Activated T-helper 1 cell treated with anti-CD3 and anti-CD28 coated beads, Interleukin-12 subunit alpha, Interleukin-12 subunit beta, Interleukin-2, Interleukin-4 antibody, amounts not matched to agents 30 ng/mL and 10 ng/mL and 1 ng/mL, durations not matched to agents 14 hours and 24 hours and 36 hours (primary cell): ENCODE data around the gene METTL21A. TPM values are rescaled to one million over a fixed set of nuclear protein-coding genes. Genes with fewer than 3 reads are reported as not detected.
"Not testable (repeated sequence)": the region's sequence is repeated elsewhere in the genome, so short reads cannot be mapped to it uniquely, and the experiment has no call there.

Experiments
- DNase-seq: peaks from one replicate; pipeline ENCODE4 v3.0.0; 2021; ENCODE audit warnings: low spot score
- H3K27ac Mint-ChIP-seq: one replicate; pipeline ENCODE4 v1.8.0; 2021; ENCODE audit warnings: mild to moderate bottlenecking, mixed read lengths
- H3K27me3 Mint-ChIP-seq: one replicate; pipeline ENCODE4 v1.8.0; 2022; ENCODE audit warnings: mild to moderate bottlenecking, moderate library complexity, mixed read lengths; ENCODE audit not compliant: insufficient read depth
- H3K36me3 Mint-ChIP-seq: one replicate; pipeline ENCODE4 v1.8.0; 2021; ENCODE audit warnings: low read depth, mixed read lengths
- H3K4me1 Mint-ChIP-seq: one replicate; pipeline ENCODE4 v1.8.0; 2021; ENCODE audit warnings: low read depth, mixed read lengths
- H3K4me3 Mint-ChIP-seq: one replicate; pipeline ENCODE4 v1.8.0; 2021; ENCODE audit warnings: mild to moderate bottlenecking, moderate library complexity, mixed read lengths
- H3K9me3 Mint-ChIP-seq: one replicate; pipeline ENCODE4 v1.8.0; 2021; ENCODE audit warnings: mixed read lengths
- intact Hi-C: fragments of 100-400 bp; cut with micrococcal nuclease; formaldehyde crosslinking; loops from one replicate; pipeline ENCODE4 v1.15.1; 2024
- total RNA-seq: library from RNA; stranded (reverse); gene quantifications from 2 replicates; pipeline ENCODE4 v1.2.3, GENCODE V29; 2022

The METTL21A gene
- 33.2 and 36.1 TPM in 2 replicates for total RNA-seq

DNA sequence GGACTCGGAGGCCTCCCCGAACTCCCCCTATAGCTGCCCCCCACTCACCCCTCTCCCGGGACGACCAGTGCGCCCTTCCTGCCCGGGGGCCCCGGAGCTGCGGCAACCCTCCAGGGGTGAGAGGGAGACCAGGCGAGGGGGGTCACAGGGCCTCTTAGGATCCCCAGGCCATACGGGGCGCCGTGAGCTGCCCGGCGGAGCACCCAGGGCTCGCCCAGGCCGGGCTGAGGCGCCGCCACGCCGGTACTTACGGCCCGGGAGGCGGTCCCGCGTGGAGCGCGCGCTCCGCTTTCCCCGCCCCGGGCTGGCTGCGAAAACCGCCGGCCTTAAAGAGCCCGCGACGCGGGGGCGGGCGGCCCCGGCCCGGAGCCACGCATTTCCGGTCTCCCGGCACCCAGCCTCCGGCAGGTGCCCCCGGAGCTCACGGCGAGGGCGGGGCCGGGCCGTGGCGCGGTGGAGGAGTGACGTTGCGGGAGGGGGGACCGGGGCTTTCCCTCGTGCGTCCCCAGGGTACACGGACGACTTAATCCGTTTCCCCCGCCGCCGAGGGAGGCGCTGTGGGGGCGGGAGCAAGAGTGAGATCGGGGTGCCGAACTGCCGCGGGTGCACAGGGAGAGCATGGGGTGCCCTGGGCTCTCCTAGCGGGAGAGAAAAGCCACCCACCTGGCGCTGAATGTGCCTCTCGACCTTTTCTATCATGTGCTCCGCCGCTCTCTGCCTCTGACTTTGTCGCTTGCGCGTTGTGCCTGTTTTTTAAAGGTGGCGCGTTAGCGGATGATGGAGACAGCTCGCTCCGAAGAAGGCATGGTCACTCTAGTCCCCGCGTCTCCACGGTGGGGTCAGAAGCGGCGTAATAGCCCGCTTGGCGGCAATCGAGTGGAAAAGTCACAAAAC lies at the start of gene METTL21A:
Gene METTL21A (minus strand): TSS at position 381 of the 894 bp plus-strand sequence. CDS start 1,019 bp downstream, outside the sequence.
- Mint-ChIP-seq H3K9me3 (no peaks in the 10 kb centered on the region), H3K27me3 (no peaks in the 10 kb centered on the region), H3K4me3 (peak within 1 kb of the TSS; percentile 89), H3K4me1 (peaks cover 40% of the 10 kb centered on the region), H3K36me3 (peaks cover 16% of the 10 kb centered on the region), H3K27ac (peak within 1 kb of the TSS; percentile 95)
- intact Hi-C loops, result loop anchor here (1.0 to 10.0 kb wide), 13 partner anchors 33 to 1540 kb away; partner anchors contain the start of genes CCNYL1, CREB1, EEF1B2 and FZD5
- DNase-seq, result peak; percentile 93

DNA sequence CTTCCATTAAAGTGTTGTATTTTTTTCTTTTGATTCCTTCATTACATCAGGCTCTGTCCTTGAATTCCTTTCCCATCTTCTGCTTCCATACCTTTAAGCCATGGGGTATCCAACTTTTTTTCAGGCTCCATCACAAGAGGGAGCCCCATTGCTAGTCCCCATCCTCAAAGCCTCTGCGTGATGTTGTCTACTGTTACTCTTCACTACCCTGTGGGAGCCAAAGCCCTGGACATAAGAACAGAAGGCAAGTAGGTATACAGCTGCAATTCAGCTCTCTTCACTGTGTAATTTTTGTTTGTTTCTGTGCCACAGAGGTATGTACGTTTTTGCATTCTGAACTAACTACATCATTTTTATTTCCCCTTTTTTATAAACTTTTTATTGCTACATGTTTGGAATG lies 49.6 kb upstream of the METTL21A start:
- no peaks in the 10 kb centered on the region for H3K36me3 Mint-ChIP-seq
- peaks cover 3% of the 10 kb centered on the region for H3K27me3 Mint-ChIP-seq
- no peaks in the 10 kb centered on the region for H3K4me1 Mint-ChIP-seq
- no peak overlapping the region for H3K27ac Mint-ChIP-seq
- no peak for DNase-seq
- intact Hi-C loops, result no loop called here
- no peaks in the 10 kb centered on the region for H3K9me3 Mint-ChIP-seq
- no peak overlapping the region for H3K4me3 Mint-ChIP-seq

GRCh38 chr2:207674266-207674774 lies 49.1 kb upstream of the METTL21A start:
- Mint-ChIP-seq H3K4me3 (no peak overlapping the region), H3K9me3 (no peaks in the 10 kb centered on the region), H3K27me3 (peaks cover under 1% of the 10 kb centered on the region), H3K4me1 (no peaks in the 10 kb centered on the region), H3K36me3 (no peaks in the 10 kb centered on the region), H3K27ac (no peak overlapping the region)
- intact Hi-C loops, result no loop called here
- DNase-seq, result no peak

DNA sequence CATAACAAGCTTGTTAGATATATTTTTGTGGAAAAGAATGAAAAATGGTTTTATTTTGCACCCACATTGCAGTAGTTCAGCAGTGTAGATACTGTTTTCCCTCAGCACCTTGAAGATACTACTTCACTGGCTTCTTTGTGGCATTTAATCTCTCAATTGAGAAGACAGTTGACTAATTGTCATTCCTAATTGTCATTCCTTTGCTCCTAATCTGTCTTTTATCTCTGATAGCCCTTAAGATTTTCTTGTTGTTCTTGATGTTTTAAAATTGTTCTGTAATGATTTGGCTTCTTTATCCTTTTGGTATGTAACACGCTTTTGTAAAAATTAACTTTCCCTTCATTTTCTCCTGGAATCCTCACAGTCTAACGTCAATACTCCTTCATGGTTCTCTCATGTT lies 48.2 kb upstream of the METTL21A start:
- intact Hi-C loops, result no loop called here

DNA sequence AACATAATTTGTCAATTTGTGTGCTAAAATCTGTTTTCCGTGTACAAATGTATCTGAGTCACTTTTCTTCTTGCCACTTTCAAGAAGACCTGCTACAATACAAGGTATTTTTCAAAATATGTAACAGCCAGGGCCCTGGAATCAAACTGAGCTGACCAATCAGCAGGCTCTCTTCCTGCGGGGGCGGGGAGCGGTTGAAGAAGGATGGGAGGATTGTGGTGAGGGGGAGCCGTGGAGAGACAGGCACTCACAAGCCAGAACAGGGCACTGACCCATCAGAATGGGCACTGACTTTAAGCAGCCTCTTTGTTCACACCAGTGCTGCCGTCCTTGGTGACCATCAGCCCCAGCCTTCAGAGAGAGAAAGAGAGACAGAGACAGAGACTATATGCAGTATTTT lies 45.7 kb upstream of the METTL21A start:
- Mint-ChIP-seq H3K4me1 (no peaks in the 10 kb centered on the region), H3K27me3 (peaks cover 3% of the 10 kb centered on the region)

More for the DNA sequence above, 48.2 kb upstream of the METTL21A start:
- Mint-ChIP-seq H3K27me3 (peaks cover 3% of the 10 kb centered on the region), H3K36me3 (no peaks in the 10 kb centered on the region), H3K27ac (no peak overlapping the region), H3K4me3 (no peak overlapping the region), H3K4me1 (no peaks in the 10 kb centered on the region), H3K9me3 (no peaks in the 10 kb centered on the region)
- no peak for DNase-seq

DNA sequence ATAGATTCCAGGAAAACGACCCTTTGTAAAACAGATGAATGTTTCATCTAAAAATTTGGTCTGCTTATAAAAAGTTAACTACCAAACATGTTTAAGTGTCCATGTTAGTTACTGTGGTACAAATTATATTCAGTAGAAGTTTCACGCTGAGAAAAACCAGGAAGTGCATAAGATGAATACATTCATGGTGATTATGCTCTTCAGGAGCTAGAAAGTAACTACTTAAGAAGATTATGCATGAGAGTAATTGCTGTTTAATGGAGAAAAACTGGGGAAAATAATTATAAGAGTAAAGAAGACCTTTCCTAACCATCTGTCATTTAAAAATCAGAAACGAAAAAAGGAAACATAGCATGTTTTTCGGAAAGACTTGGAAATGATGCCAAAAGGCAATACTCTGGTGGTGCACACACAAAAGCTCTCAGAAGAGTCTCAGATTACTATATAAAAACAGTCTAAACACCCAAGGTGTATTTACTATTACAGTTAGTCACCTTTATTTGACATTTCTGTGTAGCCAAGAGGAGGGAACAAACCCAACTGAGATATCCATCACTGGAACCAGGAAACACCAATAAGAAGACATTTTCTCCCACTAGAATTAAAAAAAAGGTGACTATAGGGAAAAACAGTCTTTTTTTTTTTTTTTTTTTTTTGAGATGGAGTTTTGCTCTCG lies 38.8 kb upstream of the METTL21A start:
- no peaks in the 10 kb centered on the region for H3K36me3 Mint-ChIP-seq
- H3K27me3 Mint-ChIP-seq, result peaks cover 2% of the 10 kb centered on the region
- H3K4me1 Mint-ChIP-seq, result no peaks in the 10 kb centered on the region
- H3K9me3 Mint-ChIP-seq, result no peaks in the 10 kb centered on the region
- no peak overlapping the region for H3K4me3 Mint-ChIP-seq
- H3K27ac Mint-ChIP-seq, result no peak overlapping the region
- no peak for DNase-seq
- intact Hi-C loops, result no loop called here

More for the DNA sequence above, 45.7 kb upstream of the METTL21A start:
- Mint-ChIP-seq H3K4me3 (no peak overlapping the region), H3K36me3 (no peaks in the 10 kb centered on the region), H3K27ac (no peak overlapping the region), H3K9me3 (no peaks in the 10 kb centered on the region)
- intact Hi-C loops, result no loop called here
- DNase-seq, result no peak

- H3K27ac Mint-ChIP-seq, result no peak overlapping the region
- no peak for DNase-seq
- intact Hi-C loops, result no loop called here
- no peaks in the 10 kb centered on the region for H3K9me3 Mint-ChIP-seq
- H3K4me3 Mint-ChIP-seq, result no peak overlapping the region
- H3K36me3 Mint-ChIP-seq, result no peaks in the 10 kb centered on the region
- no peaks in the 10 kb centered on the region for H3K4me1 Mint-ChIP-seq
- no peaks in the 10 kb centered on the region for H3K27me3 Mint-ChIP-seq
Measured at GRCh38 chr2:207662203-207662602, 37.0 kb upstream of the METTL21A start.

DNA sequence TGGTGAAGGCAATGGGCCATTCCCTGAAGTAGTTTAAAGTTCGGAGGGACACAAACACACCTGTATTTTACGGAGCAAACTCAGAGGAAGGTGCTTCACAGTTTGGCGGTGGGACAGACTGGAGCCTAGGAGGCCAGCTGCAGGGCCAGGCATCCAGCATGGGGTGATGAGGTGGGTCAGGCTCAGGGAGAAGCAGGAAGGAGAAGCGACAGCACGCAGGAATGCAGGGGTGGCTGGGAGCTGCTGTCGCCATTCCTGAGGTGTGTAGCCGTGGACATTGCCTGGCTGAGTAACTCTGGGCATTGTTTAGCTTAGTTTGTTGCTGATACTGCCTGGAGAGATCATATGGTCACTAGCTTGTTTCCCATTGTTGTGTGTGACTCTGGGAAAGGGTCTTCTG lies 35.8 kb upstream of the METTL21A start:
- H3K4me1 Mint-ChIP-seq, result no peaks in the 10 kb centered on the region
- H3K9me3 Mint-ChIP-seq, result no peaks in the 10 kb centered on the region
- no peak for DNase-seq
- no peak overlapping the region for H3K27ac Mint-ChIP-seq
- no peaks in the 10 kb centered on the region for H3K27me3 Mint-ChIP-seq
- no peaks in the 10 kb centered on the region for H3K36me3 Mint-ChIP-seq
- H3K4me3 Mint-ChIP-seq, result no peak overlapping the region
- intact Hi-C loops, result no loop called here

GRCh38 chr2:207658156-207658555 lies 33.0 kb upstream of the METTL21A start:
- Mint-ChIP-seq H3K36me3 (no peaks in the 10 kb centered on the region), H3K4me1 (no peaks in the 10 kb centered on the region), H3K9me3 (no peaks in the 10 kb centered on the region), H3K27ac (no peak overlapping the region), H3K4me3 (no peak overlapping the region), H3K27me3 (peaks cover 1% of the 10 kb centered on the region)
- intact Hi-C loops, result no loop called here
- DNase-seq, result no peak

- Mint-ChIP-seq H3K9me3 (no peaks in the 10 kb centered on the region), H3K4me3 (no peak overlapping the region), H3K27ac (no peak overlapping the region), H3K36me3 (no peaks in the 10 kb centered on the region), H3K4me1 (no peaks in the 10 kb centered on the region), H3K27me3 (peaks cover 1% of the 10 kb centered on the region)
- intact Hi-C loops, result no loop called here
- DNase-seq, result no peak
Measured at GRCh38 chr2:207655000-207655399, 29.8 kb upstream of the METTL21A start.

- DNase-seq, H3K4me1 Mint-ChIP-seq, H3K4me3 Mint-ChIP-seq, intact Hi-C loops, H3K27ac Mint-ChIP-seq, H3K36me3 Mint-ChIP-seq, H3K27me3 Mint-ChIP-seq, H3K9me3 Mint-ChIP-seq: not testable (repeated sequence)
Measured at GRCh38 chr2:207646582-207646981, 21.4 kb upstream of the METTL21A start.

- Mint-ChIP-seq H3K27ac (no peak overlapping the region), H3K4me3 (no peak overlapping the region), H3K27me3 (peaks cover 3% of the 10 kb centered on the region), H3K4me1 (no peaks in the 10 kb centered on the region), H3K9me3 (peaks cover 17% of the 10 kb centered on the region), H3K36me3 (no peaks in the 10 kb centered on the region)
- no peak for DNase-seq
- intact Hi-C loops, result no loop called here
Measured at GRCh38 chr2:207643892-207644291, 18.7 kb upstream of the METTL21A start.

DNA sequence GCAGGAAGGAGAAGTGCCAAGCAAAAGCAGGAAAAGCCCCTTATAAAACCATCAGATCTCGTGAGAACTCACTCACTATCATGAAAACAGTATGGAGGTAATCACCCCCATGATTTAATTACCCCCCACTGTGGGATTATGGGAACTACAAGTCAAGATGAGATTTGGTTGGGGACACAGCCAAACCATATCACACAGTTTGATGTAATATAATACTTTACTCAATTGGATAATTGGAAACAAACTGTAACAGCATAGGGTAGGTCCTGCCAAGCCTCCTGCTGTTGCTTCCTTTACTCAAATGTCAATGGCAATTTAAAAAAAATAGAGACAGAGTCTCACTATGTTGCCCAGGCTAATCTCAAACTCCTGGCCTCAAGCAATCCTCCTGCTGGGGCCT lies 15.5 kb upstream of the METTL21A start:
- H3K9me3 Mint-ChIP-seq, result peaks cover 17% of the 10 kb centered on the region
- no peaks in the 10 kb centered on the region for H3K36me3 Mint-ChIP-seq
- intact Hi-C loops, result no loop called here
- H3K27ac Mint-ChIP-seq, result no peak overlapping the region
- DNase-seq, result no peak
- no peaks in the 10 kb centered on the region for H3K27me3 Mint-ChIP-seq
- no peak overlapping the region for H3K4me3 Mint-ChIP-seq
- H3K4me1 Mint-ChIP-seq, result no peaks in the 10 kb centered on the region
